ENCODE results near the gene PDZD2.

DNA sequence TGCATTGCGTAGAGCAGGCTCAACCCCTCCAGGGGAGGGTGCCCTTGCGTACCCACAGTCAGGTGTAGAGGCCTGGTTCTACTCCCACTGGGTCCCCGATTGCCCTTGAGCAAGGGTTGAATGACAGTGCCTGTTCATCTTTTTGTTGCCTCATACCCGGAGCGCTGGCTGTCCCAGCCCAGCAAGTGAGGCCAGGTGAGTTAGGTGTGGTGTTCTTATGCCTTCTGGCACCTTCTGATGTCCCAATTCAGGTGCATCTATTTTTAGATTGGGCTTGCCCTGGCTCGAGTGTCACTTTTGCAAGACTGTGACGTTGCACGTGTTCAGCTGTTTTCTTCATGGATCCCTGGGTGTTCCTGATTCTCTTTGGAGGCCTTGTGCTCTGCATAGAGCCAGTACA is 277.4 kb downstream of the PDZD2 start:
- TF ChIP-seq, protein P1, sequence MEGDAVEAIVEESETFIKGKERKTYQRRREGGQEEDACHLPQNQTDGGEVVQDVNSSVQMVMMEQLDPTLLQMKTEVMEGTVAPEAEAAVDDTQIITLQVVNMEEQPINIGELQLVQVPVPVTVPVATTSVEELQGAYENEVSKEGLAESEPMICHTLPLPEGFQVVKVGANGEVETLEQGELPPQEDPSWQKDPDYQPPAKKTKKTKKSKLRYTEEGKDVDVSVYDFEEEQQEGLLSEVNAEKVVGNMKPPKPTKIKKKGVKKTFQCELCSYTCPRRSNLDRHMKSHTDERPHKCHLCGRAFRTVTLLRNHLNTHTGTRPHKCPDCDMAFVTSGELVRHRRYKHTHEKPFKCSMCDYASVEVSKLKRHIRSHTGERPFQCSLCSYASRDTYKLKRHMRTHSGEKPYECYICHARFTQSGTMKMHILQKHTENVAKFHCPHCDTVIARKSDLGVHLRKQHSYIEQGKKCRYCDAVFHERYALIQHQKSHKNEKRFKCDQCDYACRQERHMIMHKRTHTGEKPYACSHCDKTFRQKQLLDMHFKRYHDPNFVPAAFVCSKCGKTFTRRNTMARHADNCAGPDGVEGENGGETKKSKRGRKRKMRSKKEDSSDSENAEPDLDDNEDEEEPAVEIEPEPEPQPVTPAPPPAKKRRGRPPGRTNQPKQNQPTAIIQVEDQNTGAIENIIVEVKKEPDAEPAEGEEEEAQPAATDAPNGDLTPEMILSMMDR (IDR thresholded peaks at IDR 0.05): no peak
- TF ChIP-seq POLR2A (IDR thresholded peaks at IDR 0.05): no peak
